GM19467 (cell line): ENCODE measurements around the gene LDB1.
A peak's percentile ranks its signal among the peaks of the same experiment; 100 is the strongest.

Source experiments
- ATAC-seq: cut with Tn5 transposase; IDR thresholded peaks from one replicate; pipeline ENCODE4 v1.9.1; 2021; ENCODE audit warnings: mild to moderate bottlenecking, moderate library complexity; ENCODE audit not compliant: unreplicated experiment

Gene LDB1

DNA sequence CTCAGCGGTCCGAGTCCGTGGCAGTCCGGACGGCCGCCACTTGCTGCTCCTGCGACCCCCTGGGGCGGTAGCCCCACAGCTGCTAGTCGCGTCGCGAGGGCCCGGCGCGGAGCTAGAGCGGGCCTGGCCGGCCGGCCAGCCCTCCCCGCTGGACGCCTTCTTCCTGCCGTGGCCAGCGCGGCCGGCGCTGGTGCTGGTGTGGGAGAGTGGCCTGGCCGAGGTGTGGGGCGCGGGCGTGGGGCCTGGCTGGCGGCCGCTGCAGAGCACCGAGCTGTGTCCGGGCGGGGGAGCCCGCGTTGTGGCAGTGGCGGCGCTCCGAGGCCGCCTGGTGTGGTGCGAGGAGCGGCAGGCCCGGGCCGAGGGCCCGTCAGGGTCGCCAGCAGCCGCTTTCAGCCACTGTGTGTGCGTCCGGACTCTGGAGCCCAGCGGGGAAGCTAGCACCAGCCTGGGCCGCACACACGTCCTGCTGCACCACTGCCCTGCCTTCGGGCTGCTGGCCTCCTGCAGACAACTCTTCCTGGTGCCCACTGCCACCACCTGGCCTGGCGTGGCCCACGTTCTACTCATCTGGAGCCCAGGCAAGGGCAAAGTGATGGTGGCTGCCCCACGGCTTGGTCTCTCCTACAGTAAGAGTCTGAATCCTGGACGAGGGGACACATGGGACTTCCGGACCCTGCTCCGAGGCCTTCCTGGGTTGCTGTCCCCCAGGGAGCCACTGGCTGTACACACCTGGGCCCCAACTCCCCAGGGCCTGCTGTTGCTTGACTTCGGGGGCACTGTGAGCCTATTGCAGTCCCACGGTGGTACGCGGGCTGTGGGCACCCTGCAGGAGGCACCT lies 54.4 kb downstream of the LDB1 start:
- ATAC-seq, result peak; percentile 22

DNA sequence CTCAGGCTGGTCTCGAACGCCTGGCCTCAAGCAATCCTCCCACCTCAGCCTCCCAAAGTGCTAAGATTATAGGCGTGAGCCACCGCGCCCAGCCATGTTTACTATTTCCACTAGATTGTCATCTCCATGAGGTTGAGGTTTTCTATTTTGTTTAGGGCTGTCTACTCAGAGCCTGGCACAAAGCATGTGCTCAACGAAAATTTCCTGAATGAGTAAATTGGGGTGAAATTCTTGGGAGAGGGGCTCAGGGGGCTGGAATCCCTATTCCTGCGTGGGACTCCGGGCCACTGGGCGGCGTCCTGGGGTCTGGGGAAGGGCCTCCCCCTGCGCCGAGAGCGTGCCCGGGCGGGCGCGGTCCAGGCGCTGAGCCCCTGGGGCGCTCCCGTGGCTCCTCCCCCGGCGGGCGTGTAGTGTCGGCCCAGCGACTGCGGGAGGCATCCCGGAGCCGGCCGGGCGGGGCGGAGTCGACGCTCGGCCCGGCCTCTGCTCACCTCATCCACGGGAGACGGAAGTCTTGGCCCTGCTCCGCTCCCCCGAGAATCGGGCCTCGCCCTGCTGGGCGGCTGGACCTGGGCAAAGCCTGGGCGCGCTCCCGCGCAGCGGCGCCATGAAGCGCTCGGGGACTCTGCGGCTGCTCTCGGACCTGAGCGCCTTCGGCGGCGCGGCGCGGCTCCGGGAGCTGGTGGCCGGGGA lies 55.2 kb downstream of the LDB1 start, which contains the start of gene HPS6:
Gene HPS6 (plus strand): TSS at position 482 of the 693 bp plus-strand sequence. CDS start 126 bp downstream, at position 608.
- ATAC-seq, result peak; percentile 95

DNA sequence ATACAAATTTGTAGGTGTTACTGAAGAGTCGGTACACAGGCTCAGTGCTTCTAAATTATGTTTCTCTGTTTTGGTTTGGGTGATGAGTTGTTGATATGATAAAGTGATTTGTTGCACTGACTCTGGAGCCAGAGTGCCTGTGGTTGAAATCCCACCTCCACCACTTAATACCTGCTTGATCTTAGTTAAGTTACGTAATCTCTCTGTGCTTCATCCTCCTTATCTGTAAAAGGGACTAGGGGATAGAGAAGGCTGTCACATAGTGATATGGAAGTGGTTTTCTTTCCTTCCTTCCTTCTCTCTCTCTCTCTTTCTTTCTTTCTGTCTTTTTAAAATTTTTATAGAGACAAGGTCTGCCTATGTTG lies 55.7 kb downstream of the LDB1 start:
- ATAC-seq, result no peak

DNA sequence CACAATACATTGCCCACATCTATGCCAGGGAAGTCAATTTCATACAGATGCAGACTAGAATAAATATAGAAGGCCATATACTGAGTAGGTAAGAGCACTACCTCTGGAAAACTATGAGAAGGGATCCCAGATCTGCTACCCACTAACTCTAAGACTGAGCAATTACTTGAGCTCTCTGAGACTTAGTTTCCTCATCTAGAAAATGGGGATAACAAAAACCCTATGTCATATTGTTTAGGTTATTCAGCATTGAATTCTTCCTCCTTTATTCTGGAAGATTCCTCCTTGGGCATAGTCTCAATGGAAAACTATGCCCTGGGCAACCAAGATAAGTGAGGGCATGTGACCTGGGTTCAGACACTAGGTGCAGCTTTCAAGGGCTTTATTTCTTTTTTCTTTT lies 60.2 kb downstream of the LDB1 start:
- ATAC-seq, result no peak
